B cell (primary cell): ENCODE measurements around the gene WDR18.

Experiments used
- EZH2 ChIP-seq: IDR thresholded peaks from 2 replicates; pipeline ENCODE4 v1.6.1; 2012; ENCODE audit warnings: borderline replicate concordance, low read depth, mild to moderate bottlenecking, moderate library complexity, low read length; ENCODE audit not compliant: insufficient read depth, poor library complexity, severe bottlenecking
- TF ChIP-seq, protein P1 (sequence below): fragments of 200-600 bp; IDR thresholded peaks from one replicate; pipeline ENCODE4 v1.8.0; 2022; ENCODE audit warnings: antibody characterized with exemption, mild to moderate bottlenecking

DNA sequence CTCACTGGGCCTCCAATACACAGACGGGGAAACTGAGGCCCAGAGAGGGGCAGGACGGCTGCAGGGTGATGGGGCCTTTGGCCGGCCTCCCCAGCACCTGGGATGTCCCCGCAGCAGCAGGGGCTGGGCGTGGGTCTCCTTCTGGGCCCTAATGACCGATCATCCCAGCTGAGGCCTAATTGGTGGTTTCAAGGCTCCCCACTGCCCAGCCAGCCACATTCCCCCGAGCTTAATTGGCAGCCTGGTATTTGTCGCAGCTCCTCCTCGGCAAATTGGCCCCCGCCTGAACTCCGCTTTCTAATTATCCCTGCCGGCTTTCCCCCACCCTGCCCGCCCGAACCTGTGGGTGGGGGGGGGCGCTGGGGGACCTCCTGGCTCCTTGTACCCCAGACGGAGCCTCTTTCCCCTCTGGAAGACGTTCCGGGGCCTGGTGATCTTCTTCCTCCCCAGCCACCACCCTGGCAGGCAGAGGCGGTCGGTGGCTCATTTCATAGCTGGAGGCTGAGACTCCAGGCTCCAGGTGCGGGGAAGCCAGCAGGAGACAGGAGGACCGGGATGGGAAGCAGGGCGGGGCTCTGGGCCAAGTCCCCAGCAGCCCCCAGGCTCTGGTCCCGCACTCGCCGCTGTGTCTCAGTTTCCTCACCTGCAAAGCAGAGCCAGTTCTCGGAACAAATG is 27.2 kb upstream of the WDR18 start:
- TF ChIP-seq, protein P1, sequence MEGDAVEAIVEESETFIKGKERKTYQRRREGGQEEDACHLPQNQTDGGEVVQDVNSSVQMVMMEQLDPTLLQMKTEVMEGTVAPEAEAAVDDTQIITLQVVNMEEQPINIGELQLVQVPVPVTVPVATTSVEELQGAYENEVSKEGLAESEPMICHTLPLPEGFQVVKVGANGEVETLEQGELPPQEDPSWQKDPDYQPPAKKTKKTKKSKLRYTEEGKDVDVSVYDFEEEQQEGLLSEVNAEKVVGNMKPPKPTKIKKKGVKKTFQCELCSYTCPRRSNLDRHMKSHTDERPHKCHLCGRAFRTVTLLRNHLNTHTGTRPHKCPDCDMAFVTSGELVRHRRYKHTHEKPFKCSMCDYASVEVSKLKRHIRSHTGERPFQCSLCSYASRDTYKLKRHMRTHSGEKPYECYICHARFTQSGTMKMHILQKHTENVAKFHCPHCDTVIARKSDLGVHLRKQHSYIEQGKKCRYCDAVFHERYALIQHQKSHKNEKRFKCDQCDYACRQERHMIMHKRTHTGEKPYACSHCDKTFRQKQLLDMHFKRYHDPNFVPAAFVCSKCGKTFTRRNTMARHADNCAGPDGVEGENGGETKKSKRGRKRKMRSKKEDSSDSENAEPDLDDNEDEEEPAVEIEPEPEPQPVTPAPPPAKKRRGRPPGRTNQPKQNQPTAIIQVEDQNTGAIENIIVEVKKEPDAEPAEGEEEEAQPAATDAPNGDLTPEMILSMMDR, result no peak
- TF ChIP-seq EZH2, result no peak
